K562 (cell line): ENCODE data around the gene PARD3.

Experiments
- ARID4B ChIP-seq: sonication (generic); formaldehyde crosslinking; IDR thresholded peaks from 2 replicates; pipeline ENCODE4 v1.8.0; 2022; ENCODE audit warnings: mild to moderate bottlenecking, missing genetic modification reagents
- KAT8 ChIP-seq: fragments of 450-650 bp; IDR thresholded peaks from 2 replicates; pipeline ENCODE4 v1.6.1; 2016; ENCODE audit warnings: low read depth, mild to moderate bottlenecking
- POLR2A ChIP-seq: fragments of 450-650 bp; conservative IDR thresholded peaks from 2 replicates; pipeline ENCODE4 v1.6.1; 2016
- TCF7L2 ChIP-seq: fragments of 150-350 bp; IDR thresholded peaks from 2 replicates; pipeline ENCODE4 v1.6.1; 2016; ENCODE audit warnings: low read depth, mild to moderate bottlenecking, low read length, moderate library complexity
- ZNF584 ChIP-seq: fragments of 200-800 bp; sonication (Bioruptor generic); IDR thresholded peaks from 2 replicates; pipeline ENCODE4 v1.6.1; 2016; ENCODE audit warnings: low read depth, mild to moderate bottlenecking, missing genetic modification characterization, missing compliant biosample characterization

DNA sequence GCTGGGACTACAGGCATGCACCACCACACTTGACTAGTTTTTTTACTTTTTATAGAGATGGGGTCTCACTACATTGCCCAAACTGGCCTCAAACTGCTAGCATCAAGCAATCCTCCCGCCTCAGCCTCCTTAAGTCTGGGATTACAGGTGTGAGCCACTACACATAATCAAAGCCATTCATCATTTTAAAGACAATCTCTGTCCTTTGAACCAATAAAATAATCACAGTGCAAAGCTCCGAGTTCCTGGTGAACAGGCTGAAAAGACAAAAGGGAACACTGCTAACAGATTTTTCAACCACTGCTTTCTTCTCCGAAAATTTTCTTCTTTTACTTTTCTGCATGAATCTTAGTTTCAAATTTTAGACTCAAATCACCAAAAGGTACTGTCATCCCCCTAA is 58.5 kb downstream of the PARD3 start:
- no peak for TF ChIP-seq POLR2A
- TF ChIP-seq KAT8 = no peak
- TF ChIP-seq ARID4B (CRISPR knock-in tag) = no peak
- no peak for TF ChIP-seq TCF7L2
- no peak for TF ChIP-seq ZNF584
